Measurements from ENCODE around the gene PDCD6IP. TPM values are rescaled to one million over a fixed set of nuclear protein-coding genes. Genes with fewer than 3 reads are reported as not detected.

PDCD6IP gene
- polyA plus RNA-seq, 3 donors: 88.8 to 100 (median 90.2) TPM

- H3K9me3 Mint-ChIP-seq: no peaks in the 10 kb centered on the region
- no peak overlapping the region for H3K9ac ChIP-seq (ENCODE audit: insufficient read depth, low read length, poor library complexity, severe bottlenecking)
- H3K4me3 ChIP-seq (replicated peaks in 1 of 3; ENCODE audit: low read depth in 2 of 3, low read length in 3 of 3): no peak overlapping the region
- no peaks in the 10 kb centered on the region for H3K9me3 ChIP-seq (replicated peaks in 1 of 2; ENCODE audit: control insufficient read depth in 1 of 2, insufficient read depth in 1 of 2, low read length in 2 of 2)
- no peak overlapping the region for H3K4me2 ChIP-seq (replicated peaks; ENCODE audit: extremely low read depth, low read length, poor library complexity, severe bottlenecking)
- H3K27ac ChIP-seq (ENCODE audit: low read depth in 1 of 2, low read length in 2 of 2): no peak overlapping the region
- H2AFZ ChIP-seq (ENCODE audit: insufficient read depth, low read depth, low read length, poor library complexity, severe bottlenecking): no peak overlapping the region
- H3K4me3 Mint-ChIP-seq: no peak overlapping the region
- no peaks in the 10 kb centered on the region for H3K79me2 ChIP-seq (ENCODE audit: insufficient read depth, low read length)
- peaks cover 31 to 38% of the 10 kb centered on the region in 2 donors for H3K36me3 Mint-ChIP-seq
- no peak for TF ChIP-seq CTCF (IDR thresholded peaks at IDR 0.05)
- no peak for DNase-seq
- WGBS (ENCODE audit: insufficient coverage): 100% methylated on average over 4 of the region's 7 CpGs
- H4K20me1 ChIP-seq (ENCODE audit: insufficient read depth, low read length): no peaks in the 10 kb centered on the region
- H3K4me1 Mint-ChIP-seq: no peaks in the 10 kb centered on the region
- H3K27ac Mint-ChIP-seq: peak overlapping the region in 1 of 7 donors; percentile 29
- no peaks in the 10 kb centered on the region for H3K4me1 ChIP-seq (ENCODE audit: control insufficient read depth in 1 of 2, insufficient read depth in 2 of 2, low read length in 2 of 2)
- H3K36me3 ChIP-seq (replicated peaks in 1 of 2; ENCODE audit: control insufficient read depth in 1 of 2, insufficient read depth in 2 of 2, low read length in 2 of 2): peaks cover 42 to 52% of the 10 kb centered on the region in 2 donors
- peaks cover 0 to 2% (median 0%) of the 10 kb centered on the region in 3 donors for H3K27me3 Mint-ChIP-seq (ENCODE audit: low read depth in 3 of 3)
- intact Hi-C loops (cut with micrococcal nuclease): no loop called here
- no peaks in the 10 kb centered on the region for H3K27me3 ChIP-seq (ENCODE audit: control insufficient read depth in 2 of 2, insufficient read depth in 2 of 2, low read length in 2 of 2)
These were observed 71.5 kb downstream of the PDCD6IP start for GRCh38 chr3:33869977-33870376.

GRCh38 chr3:33874815-33875214 lies 76.4 kb downstream of the PDCD6IP start:
- H3K27me3 Mint-ChIP-seq (ENCODE audit: low read depth in 3 of 3): peaks cover 0 to 2% (median 0%) of the 10 kb centered on the region in 3 donors
- Histone ChIP-seq H3K9me3 (replicated peaks in 1 of 2; ENCODE audit: control insufficient read depth in 1 of 2, insufficient read depth in 1 of 2, low read length in 2 of 2) (no peaks in the 10 kb centered on the region), H3K36me3 (replicated peaks in 1 of 2; ENCODE audit: control insufficient read depth in 1 of 2, insufficient read depth in 2 of 2, low read length in 2 of 2) (peaks cover 5% of the 10 kb centered on the region in 2 donors), H4K20me1 (ENCODE audit: insufficient read depth, low read length) (no peaks in the 10 kb centered on the region), H3K79me2 (ENCODE audit: insufficient read depth, low read length) (no peaks in the 10 kb centered on the region), H3K4me2 (replicated peaks; ENCODE audit: extremely low read depth, low read length, poor library complexity, severe bottlenecking) (no peak overlapping the region), H3K4me3 (replicated peaks in 1 of 3; ENCODE audit: low read depth in 2 of 3, low read length in 3 of 3) (no peak overlapping the region), H3K4me1 (ENCODE audit: control insufficient read depth in 1 of 2, insufficient read depth in 2 of 2, low read length in 2 of 2) (no peaks in the 10 kb centered on the region), H3K27me3 (ENCODE audit: control insufficient read depth in 2 of 2, insufficient read depth in 2 of 2, low read length in 2 of 2) (no peaks in the 10 kb centered on the region), H3K9ac (ENCODE audit: insufficient read depth, low read length, poor library complexity, severe bottlenecking) (no peak overlapping the region), H2AFZ (ENCODE audit: insufficient read depth, low read depth, low read length, poor library complexity, severe bottlenecking) (no peak overlapping the region), H3K27ac (ENCODE audit: low read depth in 1 of 2, low read length in 2 of 2) (no peak overlapping the region)
- no peak overlapping the region for H3K4me3 Mint-ChIP-seq
- peaks cover 6 to 7% of the 10 kb centered on the region in 2 donors for H3K36me3 Mint-ChIP-seq
- intact Hi-C loops (cut with micrococcal nuclease): no loop called here
- H3K4me1 Mint-ChIP-seq: no peaks in the 10 kb centered on the region
- peaks cover 0 to 2% (median 0%) of the 10 kb centered on the region in 7 donors for H3K9me3 Mint-ChIP-seq
- no peak overlapping the region for H3K27ac Mint-ChIP-seq
- DNase-seq: no peak
- TF ChIP-seq CTCF (IDR thresholded peaks at IDR 0.05): no peak
- WGBS (ENCODE audit: insufficient coverage): no CpG with 5 or more reads among the region's 1 CpG

All from CD14-positive monocyte (primary cell).